ENCODE measurements around the gene RRM2. TPM values are rescaled to one million over a fixed set of nuclear protein-coding genes. Genes with fewer than 3 reads are reported as not detected.

RRM2 gene
- total RNA-seq, 4 donors from 2014 or later: 1.7 to 4.6 TPM; not detected in 2

GRCh38 chr2:10164601-10165000 lies 42.1 kb downstream of the RRM2 start:
- WGBS: 94% methylated on average over 8 of the region's 8 CpGs
- TF ChIP-seq POLR2AphosphoS5 (IDR thresholded peaks at IDR 0.05) (no peak), CTCF (IDR thresholded peaks at IDR 0.05) (no peak), POLR2A (IDR thresholded peaks at IDR 0.05; ENCODE audit: low read depth) (no peak), EP300 (IDR thresholded peaks at IDR 0.05) (no peak)
- H3K36me3 ChIP-seq: no peaks in the 10 kb centered on the region
- H3K9me3 ChIP-seq: no peaks in the 10 kb centered on the region
- H3K27me3 ChIP-seq: peaks cover 0 to 4% (median 0%) of the 10 kb centered on the region in 4 donors
- no peak overlapping the region for H3K27ac ChIP-seq (replicated peaks in 1 of 4)
- intact Hi-C loops (cut with DNase I): no loop called here
- no peak overlapping the region for H3K4me3 ChIP-seq
- DNase-seq (ENCODE audit: extremely low spot score): no peak
- no peaks in the 10 kb centered on the region for H3K4me1 ChIP-seq

- intact Hi-C loops (cut with DNase I): no loop called here
- WGBS: 91% methylated on average over 11 of the region's 11 CpGs
These were observed 42.7 kb downstream of the RRM2 start for GRCh38 chr2:10165282-10165681.

GRCh38 chr2:10165861-10166675 lies 43.5 kb downstream of the RRM2 start:
- DNase-seq (ENCODE audit: extremely low spot score): no peak
- Histone ChIP-seq H3K4me3 (no peak overlapping the region), H3K9me3 (no peaks in the 10 kb centered on the region), H3K36me3 (no peaks in the 10 kb centered on the region), H3K27ac (replicated peaks in 1 of 4) (no peak overlapping the region), H3K4me1 (no peaks in the 10 kb centered on the region), H3K27me3 (peaks cover 0 to 4% (median 0%) of the 10 kb centered on the region in 4 donors)
- intact Hi-C loops (cut with DNase I): no loop called here
- WGBS: 89% methylated on average over 14 of the region's 26 CpGs
- TF ChIP-seq POLR2A (IDR thresholded peaks at IDR 0.05; ENCODE audit: low read depth) (no peak), POLR2AphosphoS5 (IDR thresholded peaks at IDR 0.05) (no peak), EP300 (IDR thresholded peaks at IDR 0.05) (no peak), CTCF (IDR thresholded peaks at IDR 0.05) (no peak)

More at GRCh38 chr2:10165282-10165681, 42.7 kb downstream of the RRM2 start:
- Histone ChIP-seq H3K27ac (replicated peaks in 1 of 4) (no peak overlapping the region), H3K36me3 (no peaks in the 10 kb centered on the region), H3K9me3 (no peaks in the 10 kb centered on the region), H3K4me1 (no peaks in the 10 kb centered on the region), H3K27me3 (peaks cover 0 to 4% (median 0%) of the 10 kb centered on the region in 4 donors), H3K4me3 (no peak overlapping the region)
- DNase-seq (ENCODE audit: extremely low spot score): no peak
- TF ChIP-seq POLR2AphosphoS5 (IDR thresholded peaks at IDR 0.05) (no peak), EP300 (IDR thresholded peaks at IDR 0.05) (no peak), CTCF (IDR thresholded peaks at IDR 0.05) (no peak), POLR2A (IDR thresholded peaks at IDR 0.05; ENCODE audit: low read depth) (no peak)

GRCh38 chr2:10166676-10167292 lies 44.2 kb downstream of the RRM2 start:
- DNase-seq (ENCODE audit: extremely low spot score): no peak
- intact Hi-C loops (cut with DNase I): no loop called here
- 83% methylated on average over 18 of the region's 18 CpGs for WGBS
- Histone ChIP-seq H3K4me1 (no peaks in the 10 kb centered on the region), H3K4me3 (no peak overlapping the region), H3K27ac (replicated peaks in 1 of 4) (no peak overlapping the region), H3K27me3 (peaks cover 0 to 3% (median 0%) of the 10 kb centered on the region in 4 donors), H3K36me3 (no peaks in the 10 kb centered on the region), H3K9me3 (no peaks in the 10 kb centered on the region)
- no peak for TF ChIP-seq POLR2A (IDR thresholded peaks at IDR 0.05; ENCODE audit: low read depth)

- intact Hi-C loops (cut with DNase I): no loop called here
- Histone ChIP-seq H3K27me3 (no peaks in the 10 kb centered on the region), H3K27ac (replicated peaks in 1 of 4) (no peak overlapping the region), H3K4me3 (no peak overlapping the region), H3K4me1 (no peaks in the 10 kb centered on the region), H3K36me3 (no peaks in the 10 kb centered on the region), H3K9me3 (no peaks in the 10 kb centered on the region)
- 94% methylated on average over 5 of the region's 11 CpGs for WGBS
- no peak for DNase-seq (ENCODE audit: extremely low spot score)
- TF ChIP-seq POLR2AphosphoS5 (IDR thresholded peaks at IDR 0.05): no peak
- TF ChIP-seq POLR2A (IDR thresholded peaks at IDR 0.05; ENCODE audit: low read depth): no peak
- no peak for TF ChIP-seq EP300 (IDR thresholded peaks at IDR 0.05)
- TF ChIP-seq CTCF (IDR thresholded peaks at IDR 0.05): no peak
These were observed 44.8 kb downstream of the RRM2 start for GRCh38 chr2:10167316-10167715.
